ENCODE data around the gene CD74.

Gene CD74

GRCh38 chr5:150391986-150392385 is 20.7 kb downstream of the CD74 start:
- H3K4me3 Mint-ChIP-seq, result no peak overlapping the region
- peaks cover 38% of the 10 kb centered on the region for H3K36me3 Mint-ChIP-seq (ENCODE audit: low read depth)
- TF ChIP-seq, protein P1, sequence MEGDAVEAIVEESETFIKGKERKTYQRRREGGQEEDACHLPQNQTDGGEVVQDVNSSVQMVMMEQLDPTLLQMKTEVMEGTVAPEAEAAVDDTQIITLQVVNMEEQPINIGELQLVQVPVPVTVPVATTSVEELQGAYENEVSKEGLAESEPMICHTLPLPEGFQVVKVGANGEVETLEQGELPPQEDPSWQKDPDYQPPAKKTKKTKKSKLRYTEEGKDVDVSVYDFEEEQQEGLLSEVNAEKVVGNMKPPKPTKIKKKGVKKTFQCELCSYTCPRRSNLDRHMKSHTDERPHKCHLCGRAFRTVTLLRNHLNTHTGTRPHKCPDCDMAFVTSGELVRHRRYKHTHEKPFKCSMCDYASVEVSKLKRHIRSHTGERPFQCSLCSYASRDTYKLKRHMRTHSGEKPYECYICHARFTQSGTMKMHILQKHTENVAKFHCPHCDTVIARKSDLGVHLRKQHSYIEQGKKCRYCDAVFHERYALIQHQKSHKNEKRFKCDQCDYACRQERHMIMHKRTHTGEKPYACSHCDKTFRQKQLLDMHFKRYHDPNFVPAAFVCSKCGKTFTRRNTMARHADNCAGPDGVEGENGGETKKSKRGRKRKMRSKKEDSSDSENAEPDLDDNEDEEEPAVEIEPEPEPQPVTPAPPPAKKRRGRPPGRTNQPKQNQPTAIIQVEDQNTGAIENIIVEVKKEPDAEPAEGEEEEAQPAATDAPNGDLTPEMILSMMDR (IDR thresholded peaks at IDR 0.05; ENCODE audit: unreplicated experiment in 3 of 3), result no peak
- no peaks in the 10 kb centered on the region for H3K9me3 Mint-ChIP-seq
- H3K27me3 Mint-ChIP-seq (ENCODE audit: low read depth), result no peaks in the 10 kb centered on the region
- H3K27ac Mint-ChIP-seq, result no peak overlapping the region
- no peaks in the 10 kb centered on the region for H3K4me1 Mint-ChIP-seq

- peaks cover 37% of the 10 kb centered on the region for H3K36me3 Mint-ChIP-seq (ENCODE audit: low read depth)
- H3K27me3 Mint-ChIP-seq (ENCODE audit: low read depth), result no peaks in the 10 kb centered on the region
Measured at GRCh38 chr5:150391064-150391834, 21.5 kb downstream of the CD74 start.

GRCh38 chr5:150389531-150390266 is 23.0 kb downstream of the CD74 start:
- H3K36me3 Mint-ChIP-seq (ENCODE audit: low read depth), result peaks cover 28% of the 10 kb centered on the region
- H3K9me3 Mint-ChIP-seq, result no peaks in the 10 kb centered on the region
- H3K27me3 Mint-ChIP-seq (ENCODE audit: low read depth), result no peaks in the 10 kb centered on the region
- TF ChIP-seq, protein P1 (IDR thresholded peaks at IDR 0.05; ENCODE audit: unreplicated experiment in 3 of 3), result no peak
- H3K4me1 Mint-ChIP-seq, result no peaks in the 10 kb centered on the region
- no peak overlapping the region for H3K4me3 Mint-ChIP-seq
- peak overlapping the region in 1 of 3 experiments; percentile 72 for H3K27ac Mint-ChIP-seq

More at GRCh38 chr5:150391064-150391834, 21.5 kb downstream of the CD74 start:
- Mint-ChIP-seq H3K4me1 (no peaks in the 10 kb centered on the region), H3K4me3 (no peak overlapping the region), H3K9me3 (no peaks in the 10 kb centered on the region), H3K27ac (no peak overlapping the region)
- TF ChIP-seq, protein P1 (IDR thresholded peaks at IDR 0.05; ENCODE audit: unreplicated experiment in 3 of 3), result no peak

- Mint-ChIP-seq H3K27ac (no peak overlapping the region), H3K4me3 (no peak overlapping the region), H3K36me3 (ENCODE audit: low read depth) (peaks cover 49% of the 10 kb centered on the region), H3K27me3 (ENCODE audit: low read depth) (no peaks in the 10 kb centered on the region), H3K4me1 (no peaks in the 10 kb centered on the region), H3K9me3 (no peaks in the 10 kb centered on the region)
- TF ChIP-seq, protein P1 (IDR thresholded peaks at IDR 0.05; ENCODE audit: unreplicated experiment in 3 of 3), result no peak
Measured at GRCh38 chr5:150386024-150386855, 26.5 kb downstream of the CD74 start.

DNA sequence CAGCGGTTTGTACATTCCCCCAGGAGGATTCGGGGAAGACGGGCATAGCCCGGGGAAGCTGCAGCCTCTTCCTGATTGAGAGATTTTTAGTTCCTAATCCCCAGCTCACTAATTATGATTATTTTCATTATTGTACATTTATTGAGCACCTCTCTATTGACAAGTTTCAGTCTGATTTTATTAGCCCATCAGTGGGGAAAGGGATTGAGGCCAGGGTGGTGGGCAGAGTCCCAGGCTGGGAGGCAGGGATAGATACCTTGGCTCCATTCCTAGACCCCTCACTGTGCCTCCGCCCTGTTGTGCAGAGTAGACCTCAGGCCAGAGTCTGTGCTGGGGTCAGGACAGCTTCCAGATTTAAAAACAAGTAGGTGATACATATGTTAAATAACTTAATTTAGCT is 28.0 kb downstream of the CD74 start:
- H3K27ac Mint-ChIP-seq, result no peak overlapping the region
- H3K4me3 Mint-ChIP-seq, result no peak overlapping the region
- TF ChIP-seq, protein P1 (IDR thresholded peaks at IDR 0.05; ENCODE audit: unreplicated experiment in 3 of 3), result no peak
- H3K9me3 Mint-ChIP-seq, result no peaks in the 10 kb centered on the region
- H3K4me1 Mint-ChIP-seq, result no peaks in the 10 kb centered on the region
- H3K36me3 Mint-ChIP-seq (ENCODE audit: low read depth), result peaks cover 55% of the 10 kb centered on the region
- H3K27me3 Mint-ChIP-seq (ENCODE audit: low read depth), result no peaks in the 10 kb centered on the region
